Fibroblast of mammary gland (primary cell): ENCODE measurements around the gene CADM4.
"Not testable (repeated sequence)": the region's sequence is repeated elsewhere in the genome, so short reads cannot be mapped to it uniquely, and the experiment has no call there.

Source experiments
- DNase-seq: peaks from one replicate; pipeline ENCODE4 v3.0.0-alpha.2; 2010; ENCODE audit warnings: low read depth
- H3K4me3 ChIP-seq: 2 replicates; pipeline ENCODE4 v1.5.1; 2011; ENCODE audit warnings: low read depth, mild to moderate bottlenecking, low read length, moderate library complexity; ENCODE audit not compliant: control insufficient read depth
- TF ChIP-seq, protein P1 (sequence below): conservative IDR thresholded peaks from 2 replicates; pipeline ENCODE4 v1.5.1; 2011; ENCODE audit warnings: low read depth, low read length, inconsistent platforms; ENCODE audit not compliant: control insufficient read depth, insufficient read depth

CADM4 gene

DNA sequence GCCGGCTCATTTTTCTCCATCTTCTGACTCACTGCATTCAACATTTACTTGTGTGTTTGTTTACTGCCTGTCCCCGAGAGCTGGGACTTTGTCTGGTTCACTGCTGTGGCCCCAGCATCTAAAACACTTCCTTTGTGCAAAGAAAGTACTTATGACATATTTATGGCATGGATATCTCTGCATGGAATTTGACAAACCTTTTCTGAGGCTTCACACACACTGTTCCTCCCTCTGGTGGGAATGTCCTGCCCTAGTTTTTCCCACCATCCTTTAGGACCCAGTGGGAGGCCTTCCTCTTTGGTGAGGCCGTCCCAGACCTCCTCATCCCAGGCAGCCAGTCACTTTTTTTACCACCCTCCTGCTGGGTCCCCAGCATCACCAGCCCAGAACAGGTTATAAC lies 29.2 kb downstream of the CADM4 start:
- no peak for DNase-seq
- TF ChIP-seq, protein P1, sequence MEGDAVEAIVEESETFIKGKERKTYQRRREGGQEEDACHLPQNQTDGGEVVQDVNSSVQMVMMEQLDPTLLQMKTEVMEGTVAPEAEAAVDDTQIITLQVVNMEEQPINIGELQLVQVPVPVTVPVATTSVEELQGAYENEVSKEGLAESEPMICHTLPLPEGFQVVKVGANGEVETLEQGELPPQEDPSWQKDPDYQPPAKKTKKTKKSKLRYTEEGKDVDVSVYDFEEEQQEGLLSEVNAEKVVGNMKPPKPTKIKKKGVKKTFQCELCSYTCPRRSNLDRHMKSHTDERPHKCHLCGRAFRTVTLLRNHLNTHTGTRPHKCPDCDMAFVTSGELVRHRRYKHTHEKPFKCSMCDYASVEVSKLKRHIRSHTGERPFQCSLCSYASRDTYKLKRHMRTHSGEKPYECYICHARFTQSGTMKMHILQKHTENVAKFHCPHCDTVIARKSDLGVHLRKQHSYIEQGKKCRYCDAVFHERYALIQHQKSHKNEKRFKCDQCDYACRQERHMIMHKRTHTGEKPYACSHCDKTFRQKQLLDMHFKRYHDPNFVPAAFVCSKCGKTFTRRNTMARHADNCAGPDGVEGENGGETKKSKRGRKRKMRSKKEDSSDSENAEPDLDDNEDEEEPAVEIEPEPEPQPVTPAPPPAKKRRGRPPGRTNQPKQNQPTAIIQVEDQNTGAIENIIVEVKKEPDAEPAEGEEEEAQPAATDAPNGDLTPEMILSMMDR, result no peak
- no peak overlapping the region for H3K4me3 ChIP-seq

DNA sequence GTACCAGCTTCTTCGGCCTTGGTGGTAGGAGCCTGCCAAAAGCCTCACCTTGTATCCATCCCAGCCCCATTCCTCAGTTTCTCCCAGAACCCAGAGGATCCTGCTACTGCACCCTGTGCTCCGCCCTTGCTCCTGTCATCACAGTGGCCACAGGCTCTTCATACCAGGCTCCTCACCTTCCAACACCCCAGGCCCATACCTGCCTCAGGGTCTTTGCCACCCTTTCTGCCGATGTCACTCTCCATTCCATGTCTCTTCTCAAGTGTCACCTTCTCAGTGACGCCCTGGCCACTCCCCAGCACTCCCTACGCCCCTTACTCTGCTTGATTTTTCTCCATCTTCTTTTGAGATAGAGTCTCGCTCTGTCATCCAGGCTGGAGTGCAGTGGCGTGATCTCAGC lies 29.8 kb downstream of the CADM4 start:
- no peak for DNase-seq
- H3K4me3 ChIP-seq, result no peak overlapping the region
- TF ChIP-seq, protein P1, result no peak

DNA sequence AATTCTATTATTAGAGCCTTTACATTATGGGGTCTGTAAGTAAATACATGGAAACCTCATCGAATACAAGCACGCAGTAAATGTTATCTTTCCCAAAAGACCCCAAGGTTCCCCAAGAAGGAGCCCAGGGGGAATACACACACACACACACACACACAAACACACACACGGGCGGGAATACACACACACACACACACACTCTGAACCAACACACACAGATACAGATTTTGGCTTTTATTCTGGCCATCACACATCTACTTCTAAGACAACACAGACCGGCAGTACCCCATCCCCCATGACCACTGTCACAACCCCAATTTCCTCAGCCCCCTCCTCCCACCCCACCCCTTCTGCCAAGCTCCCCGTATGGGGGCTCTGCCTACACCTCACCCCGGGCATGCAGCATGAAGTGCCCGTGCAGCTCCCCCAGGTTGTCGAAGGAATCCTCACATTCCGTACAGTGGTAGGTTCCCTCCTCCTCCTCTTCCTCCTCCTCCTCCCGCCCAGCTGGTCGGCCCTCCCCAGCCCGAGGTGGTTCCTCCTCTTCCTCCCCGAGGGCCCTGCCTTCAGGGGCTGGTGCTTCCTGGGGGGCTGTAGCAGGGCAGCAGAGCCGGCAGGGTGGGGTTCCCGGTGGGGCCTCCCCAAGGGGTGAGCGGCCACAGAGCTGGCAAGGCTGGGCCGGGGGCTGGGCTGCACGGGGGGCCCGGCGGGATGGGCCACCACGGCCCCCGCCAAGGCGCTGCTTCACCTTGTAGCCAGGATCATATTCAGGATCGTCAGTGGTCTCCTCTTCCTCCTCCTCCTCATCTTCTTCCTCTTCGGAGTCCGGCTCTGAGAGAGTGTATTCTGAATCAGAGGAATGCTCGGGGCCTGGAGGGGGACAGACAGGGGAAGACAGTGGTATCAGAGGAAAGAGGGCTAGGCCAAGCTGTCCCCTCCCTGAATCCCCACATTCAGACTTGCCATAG lies 32.1 kb downstream of the CADM4 start:
- no peak for DNase-seq
- no peak overlapping the region for H3K4me3 ChIP-seq
- TF ChIP-seq, protein P1, result no peak

DNA sequence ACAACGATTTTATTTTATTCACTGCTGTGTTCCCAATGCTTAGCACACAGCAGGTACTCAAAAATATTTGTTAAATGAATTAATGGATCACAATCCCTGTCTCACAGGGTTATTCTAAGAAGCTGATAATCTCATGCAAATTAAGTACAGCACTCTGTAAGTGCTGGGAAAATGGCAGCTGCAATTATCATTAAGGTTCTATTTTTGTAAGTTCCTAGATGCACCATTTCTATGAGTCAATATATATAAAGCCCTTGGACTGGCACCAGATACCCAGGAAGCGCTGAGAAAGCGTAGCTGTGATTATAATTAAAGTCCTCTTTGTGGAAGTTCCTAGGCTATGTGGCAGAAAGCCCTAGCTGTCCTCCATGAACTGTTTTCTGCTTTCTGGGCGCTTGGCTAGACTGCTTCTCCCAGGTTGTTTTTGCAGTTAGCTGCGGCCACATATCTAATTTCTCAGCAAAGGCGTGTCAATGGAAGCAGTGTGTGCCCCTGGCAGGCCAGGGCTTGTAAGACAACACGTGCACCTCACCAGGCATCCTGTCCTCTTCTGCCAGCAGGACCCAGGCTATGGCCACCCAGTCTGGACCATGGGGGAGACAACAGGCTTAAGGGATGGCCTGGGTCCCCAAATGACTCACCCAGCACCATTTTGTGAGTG lies 33.0 kb downstream of the CADM4 start:
- DNase-seq, result no peak
- TF ChIP-seq, protein P1, result no peak
- no peak overlapping the region for H3K4me3 ChIP-seq

DNA sequence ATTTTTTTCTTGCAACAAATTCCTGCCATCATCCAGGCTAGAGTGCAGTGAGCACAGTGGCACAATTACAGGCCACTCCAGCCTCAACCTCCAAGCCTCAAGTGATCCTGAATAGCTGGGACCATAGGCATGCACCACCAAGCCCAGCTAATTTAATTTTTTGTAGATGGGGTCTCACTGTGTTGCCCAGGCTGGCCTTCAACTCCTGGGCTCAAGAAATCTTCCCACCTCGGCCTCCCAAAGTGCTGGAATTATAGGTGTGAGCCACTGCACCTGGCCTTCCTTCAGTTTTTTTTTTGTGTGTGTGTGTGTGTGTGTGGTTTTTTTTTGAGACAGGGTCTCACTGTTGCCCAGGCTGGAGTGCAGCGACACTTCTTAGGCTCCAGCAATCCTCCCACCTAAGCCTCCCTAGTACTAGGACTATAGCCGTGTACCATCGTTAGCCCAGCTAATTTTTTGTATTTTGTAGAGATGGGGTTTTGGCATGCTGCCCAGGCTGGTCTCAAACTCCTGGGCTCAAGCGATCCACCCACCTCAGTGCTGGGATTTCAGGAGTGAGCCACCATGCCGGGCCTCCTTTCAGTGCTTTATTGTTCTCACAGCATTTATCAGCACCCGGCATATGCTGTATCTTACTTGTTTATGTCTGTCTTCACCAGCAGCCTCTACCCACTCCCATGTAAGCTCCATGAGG lies 33.6 kb downstream of the CADM4 start:
- H3K4me3 ChIP-seq, result no peak overlapping the region
- TF ChIP-seq, protein P1, result no peak
- DNase-seq, result no peak

DNA sequence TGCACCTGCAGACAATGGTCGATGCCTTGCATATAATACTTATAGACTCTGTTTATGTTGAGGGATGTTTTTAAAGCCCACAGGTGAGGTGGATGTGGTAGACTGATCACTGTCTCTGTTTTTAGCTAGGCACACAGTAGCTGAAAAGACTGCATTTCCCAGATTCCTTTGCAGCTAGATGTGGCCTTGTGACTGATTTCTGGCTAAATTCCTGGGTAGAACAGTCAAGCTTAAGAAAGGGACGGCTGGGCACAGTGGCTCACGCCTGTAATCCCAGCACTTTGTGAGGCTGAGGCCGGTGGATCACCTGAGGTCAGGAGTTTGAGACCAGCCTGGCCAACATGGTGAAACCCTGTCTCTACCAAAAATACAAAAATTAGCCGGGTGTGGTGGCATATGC lies 39.3 kb downstream of the CADM4 start:
- DNase-seq, result not testable (repeated sequence)

More for the DNA sequence above, 39.3 kb downstream of the CADM4 start:
- not testable (repeated sequence) for H3K4me3 ChIP-seq
